PC-3 (cell line): ENCODE results near the gene XCL2. TPM values are rescaled to one million over a fixed set of nuclear protein-coding genes. Genes with fewer than 3 reads are reported as not detected.
A peak's percentile ranks its signal among the peaks of the same experiment; 100 is the strongest.

Experiments
- ATAC-seq: fragments of 200-7000 bp; cut with Tn5 transposase; 2 replicates; pipeline ENCODE4 v1.9.1; 2020; ENCODE audit warnings: mild to moderate bottlenecking, moderate library complexity
- BruUV-seq: library from RNA; stranded (reverse); fragments of 400-500 nt; replicated peaks from 2 replicates; lab custom pipeline; 2021; lab: Mats Ljungman, UMichigan
- CTCF ChIA-PET: fragments of 300-600 bp; sonication (Branson Sonifier 250); formaldehyde crosslinking; loops from one replicate; lab custom pipeline; 2022; ENCODE audit warnings: antibody characterized with exemption; lab: Charles Lee
- POLR2A ChIA-PET: fragments of 300-600 bp; sonication (Branson Sonifier 250); formaldehyde crosslinking; loops from one replicate; lab custom pipeline; 2022; ENCODE audit warnings: antibody characterized with exemption; ENCODE audit not compliant: unreplicated experiment; lab: Charles Lee
- DNase-seq: peaks from one replicate; pipeline ENCODE4 v3.0.0-alpha.2; 2015
- H2AFZ ChIP-seq: fragments of 300-600 bp; sonication (generic); 2 replicates; pipeline ENCODE4 v1.6.0; 2016; ENCODE audit warnings: antibody characterized with exemption, low read length
- H3F3A ChIP-seq: fragments of 300-600 bp; sonication (generic); one replicate; pipeline ENCODE4 v1.6.0; 2017; ENCODE audit warnings: antibody characterized with exemption, low read length, control low read depth, mild to moderate bottlenecking; ENCODE audit not compliant: unreplicated experiment
- H3K27ac ChIP-seq: fragments of 300-600 bp; sonication (generic); 2 replicates; pipeline ENCODE4 v1.5.1; 2016; ENCODE audit warnings: mild to moderate bottlenecking, low read length
- H3K27me3 ChIP-seq: fragments of 300-600 bp; sonication (generic); 2 replicates; pipeline ENCODE4 v1.6.1; 2016; ENCODE audit warnings: low read length, mixed read lengths
- H3K36me3 ChIP-seq: fragments of 300-600 bp; sonication (generic); 2 replicates; pipeline ENCODE4 v1.6.1; 2016; ENCODE audit warnings: low read depth, mixed run types, low read length, mixed read lengths
- H3K4me1 ChIP-seq: fragments of 300-600 bp; sonication (generic); 2 replicates; pipeline ENCODE4 v1.5.1; 2016; ENCODE audit warnings: low read length; ENCODE audit not compliant: insufficient read depth
- H3K4me2 ChIP-seq: fragments of 300-600 bp; sonication (generic); 2 replicates; pipeline ENCODE4 v1.6.0; 2016; ENCODE audit warnings: low read length
- H3K4me3 ChIP-seq: fragments of 300-600 bp; sonication (generic); 2 replicates; pipeline ENCODE4 v1.5.1; 2016; ENCODE audit warnings: mild to moderate bottlenecking, low read length, mixed read lengths
- H3K79me2 ChIP-seq: fragments of 300-600 bp; sonication (generic); 2 replicates; pipeline ENCODE4 v1.6.1; 2017; ENCODE audit warnings: low read length, mixed read lengths
- H3K9ac ChIP-seq: fragments of 300-600 bp; sonication (generic); 2 replicates; pipeline ENCODE4 v1.6.0; 2016; ENCODE audit warnings: mild to moderate bottlenecking, low read length
- H3K9me2 ChIP-seq: fragments of 300-600 bp; sonication (generic); replicated peaks from 2 replicates; pipeline ENCODE4 v1.6.1; 2016; ENCODE audit warnings: mixed run types, low read length, mixed read lengths
- H3K9me3 ChIP-seq: fragments of 300-600 bp; sonication (generic); 2 replicates; pipeline ENCODE4 v1.6.1; 2016; ENCODE audit warnings: low read length, mixed read lengths
- H4K20me1 ChIP-seq: fragments of 300-600 bp; sonication (generic); 2 replicates; pipeline ENCODE4 v1.6.1; 2016; ENCODE audit warnings: low read length, mixed read lengths
- CTCF ChIP-seq: fragments of 300-600 bp; sonication (generic); conservative IDR thresholded peaks from 2 replicates; pipeline ENCODE4 v1.5.1; 2017; ENCODE audit warnings: antibody characterized with exemption, low read depth, mild to moderate bottlenecking, low read length
- EZH2 ChIP-seq: fragments of 300-600 bp; sonication (generic); IDR thresholded peaks from one replicate; pipeline ENCODE4 v1.6.1; 2017; ENCODE audit warnings: antibody characterized with exemption, mild to moderate bottlenecking, low read length; ENCODE audit not compliant: unreplicated experiment
- EZH2phosphoT487 ChIP-seq: fragments of 300-600 bp; sonication (generic); IDR thresholded peaks from 2 replicates; pipeline ENCODE4 v1.6.1; 2018; ENCODE audit warnings: mild to moderate bottlenecking, antibody characterized with exemption, low read length, borderline replicate concordance
- intact Hi-C: fragments of 100-400 bp; cut with micrococcal nuclease; formaldehyde crosslinking; loops from 2 replicates; pipeline ENCODE4 v1.9.0; 2023
- total RNA-seq: library from RNA; depleted of rRNA; stranded (reverse); fragments of >200 nt; gene quantifications from 2 replicates; pipeline ENCODE4 v1.2.3, GENCODE V29; 2014

XCL2 gene
- total RNA-seq, 1 experiment from 2014 or later = not detected

- Histone ChIP-seq H3K79me2 (no peaks in the 10 kb centered on the region), H3K9me3 (no peaks in the 10 kb centered on the region), H3K4me3 (no peak overlapping the region), H2AFZ (no peak overlapping the region), H3K4me1 (peaks cover 31% of the 10 kb centered on the region), H4K20me1 (no peaks in the 10 kb centered on the region), H3F3A (no peaks in the 10 kb centered on the region), H3K36me3 (no peaks in the 10 kb centered on the region), H3K9ac (no peak overlapping the region), H3K4me2 (peak overlapping the region; percentile 71), H3K27me3 (no peaks in the 10 kb centered on the region), H3K9me2 (no peaks in the 10 kb centered on the region), H3K27ac (peak overlapping the region; percentile 93)
- ChIA-PET CTCF (no interaction called here), POLR2A (no interaction called here)
- ATAC-seq (no peak), DNase-seq (no peak)
- TF ChIP-seq CTCF = no peak
- no peak for TF ChIP-seq EZH2
- TF ChIP-seq EZH2phosphoT487 = no peak
- intact Hi-C loops = no loop called here
- no TSS peak for BruUV-seq
These were observed 45.6 kb downstream of the XCL2 start for GRCh38 chr1:168498159-168498631.

GRCh38 chr1:168497376-168497950 is 46.3 kb downstream of the XCL2 start:
- Histone ChIP-seq H2AFZ (no peak overlapping the region), H3K36me3 (no peaks in the 10 kb centered on the region), H3K9me2 (no peaks in the 10 kb centered on the region), H3K4me3 (no peak overlapping the region), H3K27me3 (no peaks in the 10 kb centered on the region), H3K79me2 (no peaks in the 10 kb centered on the region), H3K27ac (no peak overlapping the region), H3K4me2 (no peak overlapping the region), H4K20me1 (no peaks in the 10 kb centered on the region), H3F3A (no peaks in the 10 kb centered on the region), H3K4me1 (peaks cover 31% of the 10 kb centered on the region), H3K9ac (no peak overlapping the region), H3K9me3 (no peaks in the 10 kb centered on the region)
- no peak for ATAC-seq
- no TSS peak for BruUV-seq
- DNase-seq = no peak
- intact Hi-C loops = no loop called here
- TF ChIP-seq EZH2phosphoT487 = no peak
- TF ChIP-seq EZH2 = no peak
- no peak for TF ChIP-seq CTCF
- POLR2A ChIA-PET = no interaction called here
- CTCF ChIA-PET = no interaction called here

GRCh38 chr1:168491527-168492164 is 52.2 kb downstream of the XCL2 start:
- BruUV-seq = no TSS peak
- Histone ChIP-seq H3K36me3 (no peaks in the 10 kb centered on the region), H4K20me1 (no peaks in the 10 kb centered on the region), H3K27me3 (no peaks in the 10 kb centered on the region), H3K4me2 (no peak overlapping the region), H3K9me2 (no peaks in the 10 kb centered on the region), H3K4me1 (no peaks in the 10 kb centered on the region), H2AFZ (no peak overlapping the region), H3K79me2 (no peaks in the 10 kb centered on the region), H3K9ac (no peak overlapping the region), H3F3A (no peaks in the 10 kb centered on the region), H3K4me3 (no peak overlapping the region), H3K9me3 (no peaks in the 10 kb centered on the region), H3K27ac (no peak overlapping the region)
- CTCF ChIA-PET = no interaction called here
- POLR2A ChIA-PET = no interaction called here
- intact Hi-C loops = no loop called here
- ATAC-seq = no peak
- no peak for TF ChIP-seq EZH2phosphoT487
- no peak for TF ChIP-seq CTCF
- DNase-seq = no peak
